NK-92 (cell line): ENCODE measurements around the gene LPIN1.

Experiments used
- DNase-seq: peaks from one replicate; lab custom pipeline; 2025; ENCODE audit not compliant: unreplicated experiment; lab: John Stamatoyannopoulos, UW

The LPIN1 gene

GRCh38 chr2:11761259-11761658, 14.8 kb downstream of the LPIN1 start:
- DNase-seq = no peak

GRCh38 chr2:11762031-11762430, 15.6 kb downstream of the LPIN1 start:
- DNase-seq = no peak

GRCh38 chr2:11762799-11763461, 16.5 kb downstream of the LPIN1 start:
- no peak for DNase-seq

GRCh38 chr2:11764359-11764758, 17.9 kb downstream of the LPIN1 start:
- DNase-seq = no peak

- DNase-seq = no peak
Measured at GRCh38 chr2:11764920-11765319, 18.5 kb downstream of the LPIN1 start.

GRCh38 chr2:11765501-11765900, 19.1 kb downstream of the LPIN1 start:
- DNase-seq = no peak

- DNase-seq = no peak
Measured at GRCh38 chr2:11766016-11766415, 19.6 kb downstream of the LPIN1 start.

GRCh38 chr2:11767779-11768178, 21.3 kb downstream of the LPIN1 start:
- DNase-seq = no peak

GRCh38 chr2:11768946-11769345, 22.5 kb downstream of the LPIN1 start:
- DNase-seq = no peak

GRCh38 chr2:11769516-11769915, 23.1 kb downstream of the LPIN1 start:
- no peak for DNase-seq

- no peak for DNase-seq
Measured at GRCh38 chr2:11770531-11771188, 24.2 kb downstream of the LPIN1 start.

- no peak for DNase-seq
Measured at GRCh38 chr2:11771971-11772615, 25.7 kb downstream of the LPIN1 start.

GRCh38 chr2:11773111-11773510, 26.7 kb downstream of the LPIN1 start:
- no peak for DNase-seq

GRCh38 chr2:11773747-11774525, 27.5 kb downstream of the LPIN1 start:
- no peak for DNase-seq

- no peak for DNase-seq
Measured at GRCh38 chr2:11774600-11774999, 28.2 kb downstream of the LPIN1 start.

- no peak for DNase-seq
Measured at GRCh38 chr2:11775384-11775783, 29.0 kb downstream of the LPIN1 start.

GRCh38 chr2:11777066-11777782, 30.8 kb downstream of the LPIN1 start:
- DNase-seq = no peak

GRCh38 chr2:11777886-11778415, 31.5 kb downstream of the LPIN1 start:
- no peak for DNase-seq

GRCh38 chr2:11778416-11778815, 32.0 kb downstream of the LPIN1 start:
- DNase-seq = no peak

GRCh38 chr2:11778923-11779757, 32.7 kb downstream of the LPIN1 start:
- DNase-seq = no peak
